GM12891 (cell line): Measurements from ENCODE around the gene SFMBT2.
A peak's percentile ranks its signal among the peaks of the same experiment; 100 is the strongest.

Experiments
- DNase-seq: peaks from one replicate; pipeline ENCODE4 v3.0.0; 2011; ENCODE audit warnings: low spot score; ENCODE audit not compliant: insufficient read length
- FAIRE-seq: peaks from 2 replicates; lab custom pipeline; 2011; peaks lifted over from hg19 to GRCh38; lab: Jason Lieb, UNC
- PAX5 ChIP-seq: IDR thresholded peaks from 2 replicates; pipeline ENCODE4 v1.6.1; 2011; ENCODE audit warnings: low read length, moderate library complexity, mild to moderate bottlenecking; ENCODE audit not compliant: insufficient read depth, severe bottlenecking
- POLR2A ChIP-seq: IDR thresholded peaks from 2 replicates; pipeline ENCODE4 v1.6.1; 2011; ENCODE audit warnings: low read depth, low read length, control low read depth
- POLR2AphosphoS5 ChIP-seq: IDR thresholded peaks from 2 replicates; pipeline ENCODE4 v1.6.1; 2011; ENCODE audit warnings: low read depth, low read length, control low read depth
- POU2F2 ChIP-seq: IDR thresholded peaks from 2 replicates; pipeline ENCODE4 v1.6.1; 2011; ENCODE audit warnings: low read depth, mild to moderate bottlenecking, control low read depth, low read length, moderate library complexity
- SPI1 ChIP-seq: IDR thresholded peaks from 2 replicates; pipeline ENCODE4 v1.6.1; 2011; ENCODE audit warnings: low read depth, low read length, control low read depth
- TAF1 ChIP-seq: IDR thresholded peaks from 2 replicates; pipeline ENCODE4 v1.6.1; 2011; ENCODE audit warnings: low read depth, low read length, control low read depth

The SFMBT2 gene

DNA sequence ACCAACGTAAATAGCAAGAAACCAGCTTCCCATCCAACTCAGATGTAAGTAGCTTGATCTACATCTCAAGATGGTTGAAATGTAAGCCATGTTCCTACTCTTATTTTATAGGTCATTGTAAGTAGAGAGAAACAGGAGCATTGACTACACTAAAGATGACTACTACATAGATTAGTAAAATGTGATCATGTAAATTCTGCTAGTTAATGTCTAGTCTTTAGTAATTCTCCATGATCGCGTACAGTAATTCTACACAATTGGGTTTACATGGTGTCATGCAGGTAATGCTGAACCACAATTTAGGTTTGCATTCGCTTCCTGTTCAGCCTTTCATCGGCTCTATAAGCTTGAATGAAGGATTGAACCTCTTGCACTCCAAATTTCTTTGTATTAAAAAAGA, 14.9 kb upstream of the SFMBT2 start:
- FAIRE-seq (no peak), DNase-seq (no peak)
- no peak for TF ChIP-seq TAF1
- TF ChIP-seq POLR2A, result no peak
- no peak for TF ChIP-seq PAX5

DNA sequence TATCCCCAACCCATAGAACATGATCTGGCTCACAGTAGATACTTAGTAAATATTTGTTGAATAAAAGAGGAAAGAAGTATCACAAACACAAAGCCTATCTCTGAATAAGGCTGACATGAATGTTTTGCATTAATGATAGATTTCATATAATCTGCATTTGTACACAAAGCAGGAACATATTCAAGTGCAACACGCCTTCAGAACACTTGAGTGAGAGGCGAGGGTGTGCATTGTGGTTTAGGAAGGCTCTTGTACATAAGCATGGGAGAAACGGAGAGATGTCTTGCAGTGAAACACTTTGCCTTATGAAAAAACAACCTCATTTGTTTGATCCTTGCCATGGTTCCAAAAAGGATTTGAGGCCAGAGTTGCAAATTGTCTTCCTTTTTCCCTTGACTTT, 14.1 kb upstream of the SFMBT2 start:
- no peak for TF ChIP-seq SPI1
- TF ChIP-seq TAF1, result no peak
- no peak for TF ChIP-seq PAX5
- TF ChIP-seq POU2F2, result no peak
- DNase-seq, result no peak
- no peak for FAIRE-seq

DNA sequence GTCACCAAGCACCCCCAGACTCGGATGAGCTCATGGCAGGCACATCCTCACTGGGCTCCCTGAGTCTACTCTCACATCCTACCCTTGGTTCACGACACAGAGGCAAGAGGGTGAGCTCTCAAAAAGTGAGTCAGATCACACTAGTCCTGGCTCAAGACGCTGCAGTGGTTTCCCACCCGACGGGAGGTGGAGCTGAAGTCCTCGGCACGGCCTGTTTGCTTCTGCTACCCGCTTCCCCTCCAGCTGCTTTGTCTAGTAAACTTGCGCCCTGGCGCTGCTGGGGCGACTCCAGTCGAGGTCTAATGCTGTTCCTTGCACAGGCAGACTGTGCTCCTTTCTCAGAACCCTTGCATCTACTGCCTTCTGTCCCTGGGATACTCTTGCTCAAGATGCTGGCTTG, 13.5 kb upstream of the SFMBT2 start:
- TF ChIP-seq TAF1 (no peak), POLR2AphosphoS5 (no peak), POU2F2 (no peak), POLR2A (no peak), PAX5 (no peak), SPI1 (no peak)
- FAIRE-seq (no peak), DNase-seq (no peak)

DNA sequence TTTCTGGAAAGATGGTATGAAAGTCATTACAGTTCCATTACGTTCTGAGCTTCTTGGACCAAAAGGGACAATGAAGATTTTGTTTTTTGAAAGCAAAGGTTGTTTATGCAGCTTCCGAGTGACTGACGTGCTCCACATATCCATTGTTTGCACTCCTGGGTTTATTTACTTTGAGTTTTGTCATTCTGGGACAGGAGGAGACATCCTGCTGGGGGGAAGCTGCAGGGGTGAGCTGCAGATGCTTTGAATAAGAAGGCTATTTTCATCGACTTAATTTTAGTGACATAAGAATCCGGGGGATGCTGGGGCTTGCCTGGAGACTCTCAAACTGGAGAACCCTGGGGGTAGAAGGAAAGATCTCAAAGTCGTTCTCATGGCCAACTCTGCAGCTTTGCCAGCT, 12.7 kb upstream of the SFMBT2 start:
- FAIRE-seq, result no peak
- no peak for TF ChIP-seq SPI1
- TF ChIP-seq POU2F2, result no peak
- TF ChIP-seq PAX5, result no peak
- TF ChIP-seq POLR2A, result no peak
- TF ChIP-seq POLR2AphosphoS5, result no peak
- no peak for TF ChIP-seq TAF1
- no peak for DNase-seq

DNA sequence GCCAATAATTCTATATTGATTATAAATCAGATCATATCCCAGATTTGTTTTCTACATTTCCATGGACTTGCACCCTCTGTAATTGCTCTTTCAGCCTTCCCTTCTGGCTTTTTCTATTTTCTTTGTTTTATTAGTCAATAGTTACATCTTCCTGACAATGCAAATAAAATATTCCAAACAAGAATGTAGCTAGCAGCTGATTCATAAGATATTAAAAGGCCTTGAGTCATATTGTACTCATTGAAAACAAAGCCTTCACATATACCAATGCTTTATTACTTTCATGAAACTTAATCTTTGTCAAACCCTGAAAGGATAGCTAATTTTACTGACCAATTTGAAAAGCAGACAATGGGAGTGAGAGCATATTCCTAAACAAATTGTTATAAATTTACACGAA, 10.7 kb upstream of the SFMBT2 start:
- DNase-seq, result no peak
- no peak for TF ChIP-seq POU2F2
- no peak for TF ChIP-seq SPI1
- TF ChIP-seq POLR2A, result no peak
- FAIRE-seq, result no peak

DNA sequence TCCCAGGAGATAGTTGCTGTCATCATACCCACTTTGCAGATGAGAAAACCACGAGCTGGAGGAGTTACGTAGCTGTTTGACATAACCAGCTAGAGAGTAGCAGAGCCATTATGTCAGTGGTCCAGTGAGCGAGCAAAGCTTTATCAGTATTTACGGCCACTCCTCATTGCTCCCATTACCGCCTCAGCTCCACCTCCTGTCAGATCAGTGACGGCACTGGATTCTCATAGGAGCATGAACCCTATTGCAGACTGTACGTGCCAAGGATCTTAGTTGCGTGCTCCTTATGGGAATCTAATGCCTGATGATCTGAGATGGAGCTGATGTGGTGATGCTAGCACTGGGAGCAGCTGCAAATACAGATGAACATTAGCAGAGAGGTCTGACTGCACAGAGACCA, 9.2 kb upstream of the SFMBT2 start:
- FAIRE-seq, result peak; percentile 78
- DNase-seq, result no peak
- TF ChIP-seq SPI1 (no peak), POLR2A (no peak), PAX5 (no peak)

DNA sequence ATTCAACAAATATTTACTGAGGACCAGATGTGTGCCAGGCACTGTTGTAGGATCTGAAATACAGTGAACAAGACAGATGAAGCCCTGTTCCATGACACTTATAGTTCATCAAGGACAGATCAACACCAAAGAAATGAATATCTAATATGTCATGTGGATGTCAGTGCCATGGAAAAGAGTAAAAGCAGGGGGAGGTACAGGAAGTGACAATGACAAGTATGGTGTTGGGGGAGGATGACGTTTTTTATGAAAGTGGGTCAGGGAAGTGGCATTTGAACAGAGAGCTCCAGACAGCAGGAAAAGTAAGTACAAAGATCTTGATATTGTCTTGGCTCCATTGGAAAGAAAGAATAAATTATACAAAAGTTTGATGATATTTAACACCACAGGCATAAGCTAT, 7.0 kb upstream of the SFMBT2 start:
- FAIRE-seq (peak; percentile 78), DNase-seq (no peak)
- TF ChIP-seq TAF1, result no peak
- no peak for TF ChIP-seq POU2F2
- no peak for TF ChIP-seq POLR2A
- no peak for TF ChIP-seq POLR2AphosphoS5
- TF ChIP-seq PAX5, result no peak
- TF ChIP-seq SPI1, result no peak

DNA sequence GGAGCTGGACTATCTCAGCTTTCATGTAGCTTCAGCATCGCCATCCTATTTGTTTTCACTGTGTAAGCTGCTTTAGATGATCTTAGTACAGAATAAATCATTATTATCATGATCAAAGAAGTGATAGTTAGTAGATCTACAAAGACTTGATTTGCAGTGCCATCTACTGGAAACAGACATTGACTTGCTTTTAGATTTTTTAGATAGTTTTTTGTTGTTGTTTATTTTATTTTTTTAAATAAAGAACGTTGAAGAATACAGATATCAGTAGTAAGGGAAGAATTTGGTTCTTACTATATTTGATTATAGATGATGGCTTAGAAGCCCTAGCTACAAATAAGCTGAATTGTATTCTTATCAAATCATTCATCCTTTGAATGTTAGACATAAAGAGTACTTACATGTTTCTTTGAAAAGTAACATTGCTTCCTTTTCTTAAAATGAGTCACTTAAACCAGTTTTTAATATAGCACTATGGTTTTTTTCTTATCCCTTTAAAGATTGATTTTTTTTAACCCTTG, 6.3 kb upstream of the SFMBT2 start:
- TF ChIP-seq POU2F2 (no peak), POLR2AphosphoS5 (no peak), SPI1 (no peak), TAF1 (no peak), POLR2A (no peak), PAX5 (no peak)
- no peak for DNase-seq
- no peak for FAIRE-seq

DNA sequence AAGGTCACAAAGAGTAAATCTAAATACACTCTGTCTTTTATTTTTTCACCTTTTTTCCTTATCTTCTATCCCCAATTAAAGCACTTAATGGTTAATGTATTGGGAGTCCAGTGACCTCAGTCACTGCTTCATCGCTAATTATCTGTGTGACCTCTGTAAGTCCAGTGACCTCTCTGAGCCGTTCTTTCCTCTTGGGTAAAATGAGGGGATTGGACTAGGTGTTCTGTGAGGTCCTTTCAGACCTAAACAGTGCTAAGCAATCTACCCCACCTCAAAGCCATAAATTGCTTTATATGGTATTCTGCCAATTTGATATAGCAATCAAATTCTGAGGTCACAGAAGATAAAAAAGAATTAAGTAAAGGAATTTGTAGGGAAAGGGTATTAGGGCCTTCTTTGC, 3.9 kb upstream of the SFMBT2 start:
- DNase-seq, result no peak
- no peak for FAIRE-seq
- no peak for TF ChIP-seq TAF1
- TF ChIP-seq POLR2A, result no peak
- no peak for TF ChIP-seq POLR2AphosphoS5
- no peak for TF ChIP-seq SPI1
- no peak for TF ChIP-seq PAX5
- no peak for TF ChIP-seq POU2F2

DNA sequence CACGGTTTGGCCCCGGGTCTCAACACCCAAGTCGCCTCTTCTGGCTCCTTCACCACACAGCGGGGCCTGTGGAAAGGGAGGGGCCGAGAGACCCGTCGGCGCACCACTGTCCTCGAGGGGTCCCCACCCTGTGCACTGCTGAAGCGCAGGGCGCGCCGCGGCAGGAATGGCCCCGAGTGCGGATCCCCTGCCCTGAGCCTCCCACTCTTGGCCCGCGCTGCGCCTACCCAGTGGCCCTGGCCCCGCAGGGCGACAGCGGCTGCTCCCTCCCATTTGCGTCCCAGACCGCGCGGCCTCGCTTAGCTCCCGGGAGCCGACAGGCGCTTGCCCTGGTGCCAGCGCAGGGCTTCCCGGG, 2.1 kb upstream of the SFMBT2 start:
- FAIRE-seq (no peak), DNase-seq (no peak)
- TF ChIP-seq TAF1 (no peak), SPI1 (no peak), POLR2A (no peak), POU2F2 (no peak), PAX5 (no peak), POLR2AphosphoS5 (no peak)

DNA sequence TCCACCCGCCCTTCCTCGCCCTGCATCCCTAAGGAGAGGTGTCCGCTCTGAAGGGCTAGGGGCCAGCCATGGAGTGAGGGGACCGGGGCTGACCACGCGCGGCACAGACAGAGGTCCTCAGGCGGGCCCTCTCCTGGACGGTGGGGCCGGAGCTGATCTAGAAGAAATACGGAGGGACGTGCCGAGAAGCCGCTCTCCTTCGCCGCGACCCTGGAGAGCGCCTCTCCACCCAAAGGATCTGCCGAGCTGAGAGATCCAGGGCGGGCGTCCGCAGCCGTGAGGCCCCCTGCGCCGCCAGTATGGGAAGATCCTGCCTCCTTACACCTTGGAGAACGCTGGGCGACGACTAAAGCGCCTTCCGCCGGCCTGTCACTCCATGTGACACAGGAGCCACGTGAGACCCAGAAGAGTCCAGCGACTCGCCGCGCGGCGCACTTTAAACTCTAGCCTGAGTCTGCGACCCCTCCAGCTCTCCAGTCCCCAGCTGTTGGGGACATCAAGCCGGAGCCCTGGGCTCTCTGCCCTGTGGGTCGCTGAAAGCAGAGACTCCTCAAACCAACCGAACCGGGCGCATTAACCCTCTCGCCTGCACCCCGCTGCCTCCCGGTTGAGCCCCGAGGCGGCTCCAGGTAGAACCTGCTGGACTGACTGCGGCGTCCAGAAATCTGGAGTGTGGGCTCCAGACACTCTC, 1.5 kb upstream of the SFMBT2 start:
- DNase-seq, result no peak
- TF ChIP-seq TAF1, result no peak
- TF ChIP-seq POLR2A, result no peak
- no peak for TF ChIP-seq SPI1
- no peak for TF ChIP-seq POU2F2
- no peak for TF ChIP-seq PAX5
- no peak for TF ChIP-seq POLR2AphosphoS5
- FAIRE-seq, result no peak

DNA sequence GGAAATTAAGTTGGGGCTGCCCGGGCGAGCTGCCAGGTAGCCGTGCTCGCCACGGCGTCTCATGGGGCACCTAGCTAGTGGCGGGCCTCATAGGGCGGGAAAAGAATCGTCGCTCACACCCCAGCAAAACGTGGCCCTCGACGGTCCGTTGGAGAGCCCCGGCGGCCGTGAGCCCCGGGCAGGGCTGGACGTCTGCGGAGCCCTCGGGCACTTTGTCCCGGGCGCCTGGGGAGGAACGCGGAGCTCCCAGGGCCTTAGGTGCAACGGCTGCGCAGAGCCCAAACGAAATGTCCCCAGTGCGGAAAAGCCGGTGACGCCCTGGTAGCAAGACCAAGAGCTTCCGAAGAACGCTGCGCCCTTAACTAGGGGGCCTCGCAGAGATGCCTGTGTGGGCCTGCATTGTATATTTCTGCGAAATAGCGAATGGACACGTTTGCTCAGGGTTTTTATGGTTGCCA, 866 bp upstream of the SFMBT2 start:
- FAIRE-seq (no peak), DNase-seq (no peak)
- TF ChIP-seq TAF1, result no peak
- no peak for TF ChIP-seq PAX5
- no peak for TF ChIP-seq POLR2AphosphoS5
- TF ChIP-seq SPI1, result no peak
- no peak for TF ChIP-seq POLR2A
